OCI-LY1 (cell line): Measurements from ENCODE around the gene KCNMA1.

Experiments used
- H2AFZ ChIP-seq: fragments of 200-600 bp; sonication (generic), shearing (Covaris generic); 2 replicates; pipeline ENCODE4 v1.6.0; 2014; ENCODE audit warnings: antibody characterized with exemption, mild to moderate bottlenecking, low read length
- H3F3A ChIP-seq: fragments of 200-600 bp; sonication (generic), shearing (Covaris generic); 2 replicates; pipeline ENCODE4 v1.6.0; 2014; ENCODE audit warnings: mild to moderate bottlenecking, antibody characterized with exemption, low read length, moderate library complexity; ENCODE audit not compliant: insufficient read depth
- H3K27ac ChIP-seq: fragments of 200-600 bp; sonication (generic); 2 replicates; pipeline ENCODE4 v1.5.1; 2014; ENCODE audit warnings: low read length, mixed run types, mild to moderate bottlenecking, low read depth; ENCODE audit not compliant: poor library complexity, severe bottlenecking
- H3K27me3 ChIP-seq: fragments of 200-600 bp; sonication (generic); 2 replicates; pipeline ENCODE4 v1.6.0; 2014; ENCODE audit warnings: antibody characterized with exemption, mild to moderate bottlenecking, low read length, moderate library complexity; ENCODE audit not compliant: insufficient read depth
- H3K36me3 ChIP-seq: fragments of 200-600 bp; sonication (generic); 2 replicates; pipeline ENCODE4 v1.6.1; 2014; ENCODE audit warnings: mild to moderate bottlenecking, antibody characterized with exemption, low read length, moderate library complexity, mixed read lengths; ENCODE audit not compliant: insufficient read depth
- H3K4me1 ChIP-seq: fragments of 200-600 bp; sonication (generic); 2 replicates; pipeline ENCODE4 v1.5.1; 2014; ENCODE audit warnings: mild to moderate bottlenecking, low read length, moderate library complexity; ENCODE audit not compliant: insufficient read depth, severe bottlenecking
- H3K4me2 ChIP-seq: fragments of 200-600 bp; sonication (generic), shearing (Covaris generic); 2 replicates; pipeline ENCODE4 v1.6.1; 2014; ENCODE audit warnings: low read length
- H3K4me3 ChIP-seq: fragments of 200-600 bp; sonication (generic); 2 replicates; pipeline ENCODE4 v1.5.1; 2014; ENCODE audit warnings: low read length, low read depth, mild to moderate bottlenecking, mixed read lengths; ENCODE audit not compliant: poor library complexity, severe bottlenecking
- H3K79me2 ChIP-seq: fragments of 200-600 bp; shearing (Covaris generic); 2 replicates; pipeline ENCODE4 v1.6.1; 2016; ENCODE audit warnings: mixed run types, low read length, mixed read lengths; ENCODE audit not compliant: insufficient read depth
- H3K9ac ChIP-seq: fragments of 200-600 bp; sonication (generic), shearing (Covaris generic); 2 replicates; pipeline ENCODE4 v1.6.1; 2014; ENCODE audit warnings: mild to moderate bottlenecking, low read length, mixed read lengths
- H3K9me2 ChIP-seq: fragments of 200-600 bp; sonication (generic), shearing (Covaris generic); 2 replicates; pipeline ENCODE4 v1.6.1; 2014; ENCODE audit warnings: low read depth, mild to moderate bottlenecking, low read length, mixed read lengths
- H3K9me3 ChIP-seq: fragments of 200-600 bp; shearing (Covaris generic); 2 replicates; pipeline ENCODE4 v1.6.1; 2014; ENCODE audit warnings: low read length, mixed read lengths
- H4K20me1 ChIP-seq: fragments of 200-600 bp; sonication (generic), shearing (Covaris generic); 2 replicates; pipeline ENCODE4 v1.6.0; 2016; ENCODE audit warnings: mild to moderate bottlenecking, low read length; ENCODE audit not compliant: insufficient read depth
- CTCF ChIP-seq: fragments of 200-600 bp; sonication (generic), shearing (Covaris generic); IDR thresholded peaks from 2 replicates; pipeline ENCODE4 v1.5.1; 2017; ENCODE audit warnings: mild to moderate bottlenecking, antibody characterized with exemption, low read length, moderate library complexity, mixed read lengths
- EZH2 ChIP-seq: fragments of 200-600 bp; sonication (generic), shearing (Covaris generic); IDR thresholded peaks from 2 replicates; pipeline ENCODE4 v1.8.0; 2017; ENCODE audit warnings: borderline replicate concordance, mixed run types, mild to moderate bottlenecking, antibody characterized with exemption, low read length, moderate library complexity, mixed read lengths

Gene KCNMA1

GRCh38 chr10:77104459-77104980 is 533.1 kb downstream of the KCNMA1 start:
- Histone ChIP-seq H3K9ac (no peak overlapping the region), H3K27ac (no peak overlapping the region), H3F3A (no peaks in the 10 kb centered on the region), H3K9me2 (no peaks in the 10 kb centered on the region), H3K4me3 (no peak overlapping the region), H3K36me3 (no peaks in the 10 kb centered on the region), H3K9me3 (no peaks in the 10 kb centered on the region), H3K27me3 (no peaks in the 10 kb centered on the region), H3K79me2 (no peaks in the 10 kb centered on the region), H4K20me1 (no peaks in the 10 kb centered on the region), H2AFZ (no peak overlapping the region), H3K4me1 (no peaks in the 10 kb centered on the region), H3K4me2 (no peak overlapping the region)
- TF ChIP-seq EZH2 (no peak), CTCF (no peak)

- H3K4me3 ChIP-seq = no peak overlapping the region
- H3F3A ChIP-seq = no peaks in the 10 kb centered on the region
- H2AFZ ChIP-seq = no peak overlapping the region
- no peaks in the 10 kb centered on the region for H3K36me3 ChIP-seq
- H3K27me3 ChIP-seq = no peaks in the 10 kb centered on the region
- H3K4me2 ChIP-seq = no peak overlapping the region
- H3K9me2 ChIP-seq = no peaks in the 10 kb centered on the region
- H3K9me3 ChIP-seq = no peaks in the 10 kb centered on the region
- no peak overlapping the region for H3K9ac ChIP-seq
- no peaks in the 10 kb centered on the region for H4K20me1 ChIP-seq
- H3K27ac ChIP-seq = no peak overlapping the region
- no peaks in the 10 kb centered on the region for H3K4me1 ChIP-seq
- no peaks in the 10 kb centered on the region for H3K79me2 ChIP-seq
- TF ChIP-seq EZH2 = no peak
- no peak for TF ChIP-seq CTCF
These were observed 534.4 kb downstream of the KCNMA1 start for GRCh38 chr10:77103213-77103612.

- Histone ChIP-seq H3K79me2 (no peaks in the 10 kb centered on the region), H3K9ac (no peak overlapping the region), H3K4me3 (no peak overlapping the region), H4K20me1 (no peaks in the 10 kb centered on the region), H3K36me3 (no peaks in the 10 kb centered on the region), H3F3A (no peaks in the 10 kb centered on the region), H3K27ac (no peak overlapping the region), H3K27me3 (no peaks in the 10 kb centered on the region), H3K4me2 (no peak overlapping the region), H2AFZ (no peak overlapping the region), H3K9me2 (no peaks in the 10 kb centered on the region), H3K4me1 (no peaks in the 10 kb centered on the region), H3K9me3 (no peaks in the 10 kb centered on the region)
- TF ChIP-seq CTCF (no peak), EZH2 (no peak)
These were observed 536.3 kb downstream of the KCNMA1 start for GRCh38 chr10:77101341-77101740.
